ENCODE data around the gene ABCA4.

Gene ABCA4

DNA sequence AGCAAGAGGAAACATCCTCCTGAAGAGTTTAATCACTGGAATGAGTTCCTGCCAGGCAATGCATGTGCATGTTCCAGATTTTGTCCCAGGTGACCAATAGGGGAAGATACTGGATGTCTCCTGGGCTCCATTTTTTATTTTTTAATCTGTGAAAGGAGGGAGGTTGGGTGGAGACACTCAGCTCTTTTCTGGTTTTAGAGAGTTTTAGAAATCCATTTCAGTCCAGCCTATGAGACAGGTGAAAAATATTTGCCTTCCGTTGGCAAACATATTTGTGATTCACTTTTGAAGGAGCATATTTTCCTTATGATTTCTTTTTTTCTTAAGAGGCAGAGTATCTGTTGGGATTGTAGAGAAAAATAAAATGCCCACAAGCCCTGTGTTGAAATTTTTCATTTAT lies 70.7 kb downstream of the ABCA4 start:
- DNase-seq (ENCODE audit: low spot score) = no peak
- in situ Hi-C loops (cut with MboI; ENCODE audit: low pct_unique_long_range_greater_than_20kb, low sequenced_read_pairs, unreplicated experiment) = loop anchor here (25.0 kb wide), 1 partner anchor 762 kb away; the partner anchor contains the start of gene SLC44A3

DNA sequence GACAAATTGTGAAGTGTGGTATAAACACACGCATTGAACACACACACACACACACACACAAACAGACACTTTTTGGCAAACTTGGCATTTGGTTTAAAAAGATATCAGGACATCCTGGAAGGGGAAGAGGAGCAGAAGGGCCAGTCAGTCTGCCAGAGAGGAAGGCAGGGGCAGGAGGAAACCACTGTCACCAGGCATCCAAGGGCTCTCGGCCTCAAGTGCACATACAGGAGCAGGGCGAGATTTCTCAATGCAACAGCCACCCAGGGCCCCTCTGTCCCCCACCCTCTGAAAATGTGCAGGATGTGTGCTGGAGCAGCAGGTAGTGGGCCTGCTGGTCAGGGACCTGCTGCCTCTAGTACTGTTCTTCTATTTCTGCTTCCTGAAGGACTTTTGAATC lies 71.2 kb downstream of the ABCA4 start:
- TF ChIP-seq, protein P1, sequence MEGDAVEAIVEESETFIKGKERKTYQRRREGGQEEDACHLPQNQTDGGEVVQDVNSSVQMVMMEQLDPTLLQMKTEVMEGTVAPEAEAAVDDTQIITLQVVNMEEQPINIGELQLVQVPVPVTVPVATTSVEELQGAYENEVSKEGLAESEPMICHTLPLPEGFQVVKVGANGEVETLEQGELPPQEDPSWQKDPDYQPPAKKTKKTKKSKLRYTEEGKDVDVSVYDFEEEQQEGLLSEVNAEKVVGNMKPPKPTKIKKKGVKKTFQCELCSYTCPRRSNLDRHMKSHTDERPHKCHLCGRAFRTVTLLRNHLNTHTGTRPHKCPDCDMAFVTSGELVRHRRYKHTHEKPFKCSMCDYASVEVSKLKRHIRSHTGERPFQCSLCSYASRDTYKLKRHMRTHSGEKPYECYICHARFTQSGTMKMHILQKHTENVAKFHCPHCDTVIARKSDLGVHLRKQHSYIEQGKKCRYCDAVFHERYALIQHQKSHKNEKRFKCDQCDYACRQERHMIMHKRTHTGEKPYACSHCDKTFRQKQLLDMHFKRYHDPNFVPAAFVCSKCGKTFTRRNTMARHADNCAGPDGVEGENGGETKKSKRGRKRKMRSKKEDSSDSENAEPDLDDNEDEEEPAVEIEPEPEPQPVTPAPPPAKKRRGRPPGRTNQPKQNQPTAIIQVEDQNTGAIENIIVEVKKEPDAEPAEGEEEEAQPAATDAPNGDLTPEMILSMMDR (IDR thresholded peaks at IDR 0.05; ENCODE audit: extremely low read depth, insufficient read depth, missing control alignments) = no peak
- DNase-seq (ENCODE audit: low spot score) = no peak
- in situ Hi-C loops (cut with MboI; ENCODE audit: low pct_unique_long_range_greater_than_20kb, low sequenced_read_pairs, unreplicated experiment) = loop anchor here (25.0 kb wide), 2 partner anchors 413 to 763 kb away; partner anchors contain the start of gene SLC44A3

More for the DNA sequence above, 70.7 kb downstream of the ABCA4 start:
- TF ChIP-seq, protein P1 (IDR thresholded peaks at IDR 0.05; ENCODE audit: extremely low read depth, insufficient read depth, missing control alignments) = no peak

DNA sequence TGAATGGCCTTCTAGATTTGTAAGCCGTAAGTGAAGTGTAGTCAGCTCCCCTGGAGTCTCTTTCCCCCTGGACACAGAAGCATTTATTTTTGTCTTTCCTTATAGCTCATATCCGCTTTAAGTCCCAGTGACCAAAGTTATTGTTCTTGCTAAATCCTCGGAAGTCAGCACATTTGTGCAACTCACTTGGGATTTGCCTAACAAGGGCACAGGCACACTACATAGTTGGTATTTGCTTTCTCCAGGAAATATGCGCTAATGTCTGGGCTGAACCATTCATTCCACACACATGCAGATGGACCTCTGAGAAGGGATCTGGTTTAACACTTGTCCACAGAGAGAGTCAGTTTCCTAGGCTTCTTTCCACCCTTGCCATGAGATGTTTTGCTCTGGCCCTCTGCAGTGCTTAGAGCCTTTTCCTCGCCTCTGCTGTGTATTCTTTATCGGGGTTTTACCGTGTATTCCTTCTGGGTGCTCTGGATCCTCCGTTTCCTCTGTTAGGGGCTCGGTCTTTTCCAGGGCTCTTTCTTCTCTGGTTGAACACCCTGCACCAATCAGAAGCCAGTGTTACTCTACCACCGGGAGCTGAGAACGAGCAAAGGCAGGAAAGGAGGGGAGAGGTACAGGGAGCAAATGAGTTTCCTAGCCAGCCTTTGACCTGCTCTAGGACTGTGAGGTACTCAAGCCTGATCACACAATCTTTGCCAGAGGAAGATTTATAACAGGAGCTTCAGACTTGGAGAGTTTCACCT lies 72.4 kb downstream of the ABCA4 start:
- TF ChIP-seq, protein P1 (IDR thresholded peaks at IDR 0.05; ENCODE audit: extremely low read depth, insufficient read depth, missing control alignments) = no peak
- DNase-seq (ENCODE audit: low spot score) = no peak
- in situ Hi-C loops (cut with MboI; ENCODE audit: low pct_unique_long_range_greater_than_20kb, low sequenced_read_pairs, unreplicated experiment) = loop anchor here (25.0 kb wide), 1 partner anchor 414 kb away; no protein-coding TSS in a partner anchor

DNA sequence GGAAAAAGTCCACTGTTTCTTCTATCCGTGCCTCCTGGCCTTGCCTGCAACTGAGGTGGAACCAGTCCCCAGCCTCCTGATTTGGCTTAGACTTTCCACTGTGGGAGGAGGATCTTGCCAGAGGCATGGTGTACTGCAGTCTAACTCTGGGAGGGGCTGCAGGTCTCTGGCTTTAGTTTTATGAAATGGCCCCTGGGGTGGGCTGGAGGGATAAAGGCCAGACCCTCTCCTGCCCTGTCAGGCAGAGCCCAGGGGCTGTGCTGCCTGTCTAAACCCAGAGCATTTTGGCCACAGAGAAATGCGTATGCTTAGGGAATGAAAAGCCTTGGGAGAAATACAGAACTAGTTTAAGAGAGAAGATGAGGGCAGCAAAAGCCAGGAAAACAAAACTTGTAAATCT lies 73.0 kb downstream of the ABCA4 start:
- TF ChIP-seq, protein P1 (IDR thresholded peaks at IDR 0.05; ENCODE audit: extremely low read depth, insufficient read depth, missing control alignments) = no peak
- in situ Hi-C loops (cut with MboI; ENCODE audit: low pct_unique_long_range_greater_than_20kb, low sequenced_read_pairs, unreplicated experiment) = loop anchor here (25.0 kb wide), 1 partner anchor 414 kb away; no protein-coding TSS in a partner anchor
- no peak for DNase-seq (ENCODE audit: low spot score)

DNA sequence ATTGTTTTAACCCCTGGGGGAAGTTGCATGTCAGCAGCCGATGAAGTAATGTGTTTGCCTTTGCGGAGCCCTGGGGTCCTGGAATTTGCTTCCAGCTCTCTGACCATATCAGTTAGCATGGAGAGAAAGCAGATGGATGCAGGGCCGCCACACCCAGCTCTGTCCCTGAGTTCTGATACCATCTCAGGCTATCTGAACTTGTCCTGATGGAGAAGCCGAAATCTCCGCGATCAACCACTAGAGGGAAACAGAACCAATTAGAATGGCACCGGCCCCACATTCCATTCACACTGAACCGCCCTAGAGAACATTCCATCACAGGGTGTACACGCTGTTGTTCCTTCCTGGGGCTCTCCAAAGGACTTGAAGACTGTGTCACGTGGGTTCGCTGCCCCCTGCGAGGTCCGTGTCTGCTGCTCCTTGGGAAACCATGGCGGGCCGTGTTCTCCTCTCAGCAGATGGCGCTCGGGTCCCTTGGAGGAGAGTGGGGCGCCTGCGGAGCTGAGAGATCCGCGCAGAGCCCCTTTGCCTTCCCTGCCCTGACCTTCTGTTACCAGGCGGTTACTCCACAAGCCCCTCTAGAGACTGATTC lies 75.4 kb downstream of the ABCA4 start:
- DNase-seq (ENCODE audit: low spot score) = peak; percentile 44
- in situ Hi-C loops (cut with MboI; ENCODE audit: low pct_unique_long_range_greater_than_20kb, low sequenced_read_pairs, unreplicated experiment) = loop anchor here (25.0 kb wide), 1 partner anchor 417 kb away; no protein-coding TSS in a partner anchor
- TF ChIP-seq, protein P1 (IDR thresholded peaks at IDR 0.05; ENCODE audit: extremely low read depth, insufficient read depth, missing control alignments) = peak; percentile 45

DNA sequence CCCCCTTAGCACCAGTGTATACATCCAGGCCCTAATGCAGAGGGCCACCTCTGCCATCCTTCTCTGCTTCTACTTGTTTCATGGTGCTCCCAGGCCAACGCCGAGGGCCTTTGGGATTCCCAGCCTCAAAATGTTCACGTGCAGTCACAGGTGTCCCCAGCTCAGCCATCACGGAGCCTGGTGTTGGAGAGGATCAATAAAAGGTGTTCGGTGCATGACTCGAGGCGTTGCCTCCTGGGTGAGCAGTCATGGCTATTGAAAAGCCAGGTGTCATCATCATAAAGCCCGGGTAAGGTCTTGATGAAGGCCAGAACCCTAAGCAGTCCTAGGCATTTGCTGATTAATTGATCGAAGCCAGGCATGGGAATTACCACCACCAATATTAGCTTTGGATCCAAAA lies 76.1 kb downstream of the ABCA4 start:
- TF ChIP-seq, protein P1 (IDR thresholded peaks at IDR 0.05; ENCODE audit: extremely low read depth, insufficient read depth, missing control alignments) = no peak
- in situ Hi-C loops (cut with MboI; ENCODE audit: low pct_unique_long_range_greater_than_20kb, low sequenced_read_pairs, unreplicated experiment) = loop anchor here (25.0 kb wide), 1 partner anchor 417 kb away; no protein-coding TSS in a partner anchor
- no peak for DNase-seq (ENCODE audit: low spot score)

Data from GM13977 (cell line).